B cell (primary cell): ENCODE data around the gene PDLIM5. TPM values are rescaled to one million over a fixed set of nuclear protein-coding genes. Genes with fewer than 3 reads are reported as not detected.

Source experiments
- ATAC-seq: fragments of 200-7000 bp; cut with Tn5 transposase; one replicate; pipeline ENCODE4 v1.10.0; 2021; ENCODE audit warnings: low read depth, mild to moderate bottlenecking, moderate number of reproducible peaks, moderate library complexity
- CTCF ChIA-PET: fragments of 350-600 bp; sonication (Branson Sonifier 250); formaldehyde crosslinking; loops from one replicate; lab custom pipeline; 2021; ENCODE audit warnings: antibody characterized with exemption, inconsistent platforms; lab: Charles Lee
- POLR2A ChIA-PET: fragments of 350-600 bp; sonication (Branson Sonifier 250); formaldehyde crosslinking; loops from one replicate; lab custom pipeline; 2021; ENCODE audit warnings: antibody characterized with exemption; lab: Charles Lee
- DNase-seq: peaks from one replicate; pipeline ENCODE4 v3.0.0; 2013
- H2AFZ ChIP-seq: 2 replicates; pipeline ENCODE4 v1.6.1; 2012; ENCODE audit warnings: mild to moderate bottlenecking, low read depth, low read length; ENCODE audit not compliant: insufficient read depth, poor library complexity, severe bottlenecking
- H3K27ac ChIP-seq, 2 donors: 1 replicate in 1 of 2; 2 replicates in 1 of 2; pipeline ENCODE4 v1.5.1; 2012 to 2013; ENCODE audit warnings: low read length in 2 of 2, mild to moderate bottlenecking in 2 of 2, moderate library complexity in 1 of 2
- H3K27me3 ChIP-seq, 4 experiments: fragments of 200-600 bp in 1 of 4; sonication (generic) in 1 of 4; replicated peaks in 1 of 4; 1 replicate in 2 of 4; 2 replicates in 2 of 4; pipeline versions ENCODE4 v1.6.1 to v1.7.0; 2013 to 2016; ENCODE audit warnings: low read length in 3 of 4, mild to moderate bottlenecking in 2 of 4, mixed read lengths in 1 of 4, moderate library complexity in 1 of 4; ENCODE audit not compliant: insufficient read depth in 4 of 4, control insufficient read depth in 3 of 4; ENCODE audit errors: control extremely low read depth in 1 of 4
- H3K36me3 ChIP-seq, 2 experiments: replicated peaks in 1 of 2; 1 replicate in 1 of 2; 2 replicates in 1 of 2; pipeline versions ENCODE4 v1.6.1 to v1.7.1; 2013; ENCODE audit warnings: low read length in 1 of 2; ENCODE audit not compliant: insufficient read depth in 2 of 2, control insufficient read depth in 1 of 2; ENCODE audit errors: control extremely low read depth in 1 of 2, extremely low read depth in 1 of 2
- H3K4me1 ChIP-seq, 2 donors: fragments of 200-600 bp in 1 of 2; sonication (generic) in 1 of 2; 1 replicate in 1 of 2; 2 replicates in 1 of 2; pipeline versions ENCODE4 v1.5.1 to v1.6.1; 2013 to 2017; ENCODE audit warnings: low read length in 2 of 2; ENCODE audit not compliant: control insufficient read depth in 2 of 2, insufficient read depth in 2 of 2
- H3K4me2 ChIP-seq: replicated peaks from 2 replicates; pipeline ENCODE3; 2012; ENCODE audit warnings: mild to moderate bottlenecking, low read depth, low read length; ENCODE audit not compliant: poor library complexity, severe bottlenecking
- H3K4me3 ChIP-seq, 5 experiments: fragments of 200-600 bp in 1 of 5; sonication (generic) in 1 of 5; 1 replicate in 3 of 5; 2 replicates in 2 of 5; pipeline versions ENCODE4 v1.5.1 to v1.7.0; 2011 to 2016; ENCODE audit warnings: low read length in 4 of 5, mild to moderate bottlenecking in 4 of 5, low read depth in 2 of 5, control low read depth in 1 of 5, moderate library complexity in 1 of 5; ENCODE audit not compliant: insufficient read depth in 1 of 5; ENCODE audit errors: control extremely low read depth in 1 of 5, extremely low read depth in 1 of 5
- H3K79me2 ChIP-seq: fragments of 200-600 bp; sonication (generic); one replicate; pipeline ENCODE4 v1.6.0; 2016; ENCODE audit warnings: low read length; ENCODE audit not compliant: control insufficient read depth, insufficient read depth
- H3K9ac ChIP-seq: fragments of 200-600 bp; sonication (generic); 2 replicates; pipeline ENCODE4 v1.6.1; 2017; ENCODE audit warnings: mild to moderate bottlenecking, low read length, moderate library complexity
- H3K9me3 ChIP-seq, 3 donors: one replicate each; pipeline versions ENCODE4 v1.6.1 to v1.7.1; 2013; ENCODE audit warnings: low read length in 2 of 3; ENCODE audit not compliant: control insufficient read depth in 2 of 3, insufficient read depth in 1 of 3; ENCODE audit errors: control extremely low read depth in 1 of 3
- H4K20me1 ChIP-seq: 2 replicates; pipeline ENCODE4 v1.6.0; 2012; ENCODE audit warnings: mild to moderate bottlenecking, low read length; ENCODE audit not compliant: insufficient read depth, control insufficient read depth, poor library complexity, severe bottlenecking
- H3K27ac Mint-ChIP-seq: one replicate; pipeline ENCODE4 v1.8.0; 2021; ENCODE audit warnings: mixed read lengths
- H3K27me3 Mint-ChIP-seq: one replicate; pipeline ENCODE4 v1.8.0; 2021; ENCODE audit warnings: mixed read lengths
- H3K4me1 Mint-ChIP-seq: one replicate; pipeline ENCODE4 v1.8.0; 2021; ENCODE audit warnings: mixed read lengths
- H3K4me3 Mint-ChIP-seq: one replicate; pipeline ENCODE4 v1.8.0; 2021; ENCODE audit warnings: mixed read lengths
- H3K9me3 Mint-ChIP-seq: one replicate; pipeline ENCODE4 v1.8.0; 2022; ENCODE audit warnings: mixed read lengths; ENCODE audit not compliant: insufficient read depth
- EZH2 ChIP-seq: IDR thresholded peaks from 2 replicates; pipeline ENCODE4 v1.6.1; 2012; ENCODE audit warnings: borderline replicate concordance, low read depth, mild to moderate bottlenecking, moderate library complexity, low read length; ENCODE audit not compliant: insufficient read depth, poor library complexity, severe bottlenecking
- WGBS: methylation state at CpG from one replicate; pipeline ENCODE4 v1.1.5; 2013; ENCODE audit warnings: missing lambda C conversion rate; ENCODE audit not compliant: insufficient coverage; 5-methylcytosine and 5-hydroxymethylcytosine counted together
- intact Hi-C: fragments of 100-400 bp; cut with micrococcal nuclease; formaldehyde crosslinking; loops from one replicate; pipeline ENCODE4 v1.10.0; 2022
- polyA plus RNA-seq: library from polyadenylated mRNA; depleted of rRNA; stranded (reverse); fragments of >200 nt; gene quantifications from 2 replicates; pipeline ENCODE4 v1.2.3, GENCODE V29; 2012
- total RNA-seq, 2 donors: library from RNA; stranded (reverse); fragments of 120-200 nt in 1 of 2; gene quantifications; 1 replicate in 1 of 2; 2 replicates in 1 of 2; pipeline versions ENCODE4 v1.2.3 to v1.2.4, GENCODE V29; 2013 to 2022
- TF ChIP-seq, protein P1 (sequence below): fragments of 200-600 bp; IDR thresholded peaks from one replicate; pipeline ENCODE4 v1.8.0; 2022; ENCODE audit warnings: antibody characterized with exemption, mild to moderate bottlenecking

Gene PDLIM5
- total and polyA plus RNA-seq, 2 donors (not counting 1 experiment from before 2014, with no cell fraction given) = 24.0 to 30.2 TPM

DNA sequence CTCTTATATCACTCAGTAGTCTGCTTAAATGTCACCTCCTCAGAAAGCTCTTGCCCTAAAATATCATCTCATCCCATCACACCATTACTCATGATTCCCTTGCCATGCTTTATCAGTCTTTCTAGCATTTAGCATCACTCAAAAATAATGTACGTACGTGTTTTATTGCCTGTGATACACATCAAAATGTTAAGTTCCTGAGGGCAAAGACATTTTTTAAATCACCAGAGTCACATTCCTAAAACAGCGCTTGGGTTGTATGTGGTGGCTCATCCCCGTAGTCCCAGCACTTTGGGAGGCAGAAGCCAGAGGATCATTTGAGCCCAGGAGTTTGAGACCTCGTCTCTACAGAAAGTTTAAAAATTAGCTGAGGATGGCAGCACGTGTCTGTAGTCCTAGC lies 21.3 kb upstream of the PDLIM5 start:
- Histone ChIP-seq H3K79me2 (no peaks in the 10 kb centered on the region), H4K20me1 (no peaks in the 10 kb centered on the region), H3K4me3 (no peak overlapping the region), H3K4me2 (no peak overlapping the region), H3K4me1 (no peaks in the 10 kb centered on the region), H2AFZ (no peak overlapping the region), H3K27ac (no peak overlapping the region), H3K9ac (no peak overlapping the region), H3K9me3 (peaks cover 2 to 13% (median 9%) of the 10 kb centered on the region in 3 donors), H3K27me3 (peaks cover 0 to 4% (median 0%) of the 10 kb centered on the region in 4 experiments), H3K36me3 (no peaks in the 10 kb centered on the region)
- CTCF ChIA-PET = interaction anchor here (2.6 kb wide), 1 partner anchor 24 kb away, joined by 7 read pairs; no protein-coding TSS in a partner anchor
- TF ChIP-seq EZH2 = no peak
- TF ChIP-seq, protein P1, sequence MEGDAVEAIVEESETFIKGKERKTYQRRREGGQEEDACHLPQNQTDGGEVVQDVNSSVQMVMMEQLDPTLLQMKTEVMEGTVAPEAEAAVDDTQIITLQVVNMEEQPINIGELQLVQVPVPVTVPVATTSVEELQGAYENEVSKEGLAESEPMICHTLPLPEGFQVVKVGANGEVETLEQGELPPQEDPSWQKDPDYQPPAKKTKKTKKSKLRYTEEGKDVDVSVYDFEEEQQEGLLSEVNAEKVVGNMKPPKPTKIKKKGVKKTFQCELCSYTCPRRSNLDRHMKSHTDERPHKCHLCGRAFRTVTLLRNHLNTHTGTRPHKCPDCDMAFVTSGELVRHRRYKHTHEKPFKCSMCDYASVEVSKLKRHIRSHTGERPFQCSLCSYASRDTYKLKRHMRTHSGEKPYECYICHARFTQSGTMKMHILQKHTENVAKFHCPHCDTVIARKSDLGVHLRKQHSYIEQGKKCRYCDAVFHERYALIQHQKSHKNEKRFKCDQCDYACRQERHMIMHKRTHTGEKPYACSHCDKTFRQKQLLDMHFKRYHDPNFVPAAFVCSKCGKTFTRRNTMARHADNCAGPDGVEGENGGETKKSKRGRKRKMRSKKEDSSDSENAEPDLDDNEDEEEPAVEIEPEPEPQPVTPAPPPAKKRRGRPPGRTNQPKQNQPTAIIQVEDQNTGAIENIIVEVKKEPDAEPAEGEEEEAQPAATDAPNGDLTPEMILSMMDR = no peak
- DNase-seq = no peak
- Mint-ChIP-seq H3K27me3 (peaks cover 8% of the 10 kb centered on the region), H3K4me1 (no peaks in the 10 kb centered on the region), H3K9me3 (peaks cover 4% of the 10 kb centered on the region), H3K27ac (no peak overlapping the region), H3K4me3 (no peak overlapping the region)
- no peak for ATAC-seq
- WGBS = 86% methylated on average over 3 of the region's 6 CpGs
- POLR2A ChIA-PET = no interaction called here
- intact Hi-C loops = no loop called here

- intact Hi-C loops = no loop called here
- POLR2A ChIA-PET = no interaction called here
- 100% methylated on average over 2 of the region's 3 CpGs for WGBS
Observed at GRCh38 chr4:94431388-94431787, 20.4 kb upstream of the PDLIM5 start.

More at GRCh38 chr4:94431388-94431787, 20.4 kb upstream of the PDLIM5 start:
- H3K9ac ChIP-seq = no peak overlapping the region
- no peak overlapping the region for H3K27ac ChIP-seq
- H3K9me3 ChIP-seq = peaks cover 2 to 8% (median 5%) of the 10 kb centered on the region in 3 donors
- peaks cover 4% of the 10 kb centered on the region for H3K9me3 Mint-ChIP-seq
- no peaks in the 10 kb centered on the region for H3K4me1 ChIP-seq
- no peak overlapping the region for H3K4me3 Mint-ChIP-seq
- no peak overlapping the region for H2AFZ ChIP-seq
- DNase-seq (no peak), ATAC-seq (no peak)
- H3K36me3 ChIP-seq = no peaks in the 10 kb centered on the region
- H3K4me1 Mint-ChIP-seq = no peaks in the 10 kb centered on the region
- peaks cover 0 to 4% (median 0%) of the 10 kb centered on the region in 4 experiments for H3K27me3 ChIP-seq
- CTCF ChIA-PET = interaction anchor here (2.6 kb wide), 1 partner anchor 25 kb away, joined by 7 read pairs; no protein-coding TSS in a partner anchor
- H3K4me3 ChIP-seq = no peak overlapping the region
- TF ChIP-seq EZH2 = no peak
- TF ChIP-seq, protein P1 = no peak
- no peaks in the 10 kb centered on the region for H3K79me2 ChIP-seq
- H4K20me1 ChIP-seq = no peaks in the 10 kb centered on the region
- H3K4me2 ChIP-seq = no peak overlapping the region
- no peak overlapping the region for H3K27ac Mint-ChIP-seq
- H3K27me3 Mint-ChIP-seq = peaks cover 8% of the 10 kb centered on the region
